ENCODE data around the gene NUTM2E. TPM values are rescaled to one million over a fixed set of nuclear protein-coding genes. Genes with fewer than 3 reads are reported as not detected.
"Not testable (repeated sequence)": the region's sequence is repeated elsewhere in the genome, so short reads cannot be mapped to it uniquely, and the experiment has no call there.

NUTM2E gene, protein sequence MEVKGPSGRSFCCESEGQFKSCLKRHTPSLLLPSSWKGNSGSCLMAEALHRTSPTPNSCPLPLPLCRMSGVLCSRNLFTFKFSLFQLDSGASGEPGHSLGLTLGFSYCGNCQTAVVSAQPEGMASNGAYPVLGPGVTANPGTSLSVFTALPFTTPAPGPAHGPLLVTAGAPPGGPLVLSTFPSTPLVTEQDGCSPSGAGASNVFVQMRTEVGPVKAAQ (N-terminal part only)
- under 1 TPM in 4 of 5 donors, not detected in 1; 0.19 to 0.52 (median 0.46) TPM for polyA plus RNA-seq (ENCODE audit: insufficient read depth in 1 of 5, insufficient read length in 5 of 5, low replicate concordance in 1 of 5)
- long read RNA-seq, donor 1: 0 reads
- long read RNA-seq, donor 2: 0 reads
- long read RNA-seq, donor 3: 0 reads
- long read RNA-seq, donor 4: 0 reads
- long read RNA-seq, donor 5: 0 reads
- long read RNA-seq, donor 6: 0 reads
- long read RNA-seq, donor 7: 0 reads
- long read RNA-seq, donor 8: 0 reads

DNA sequence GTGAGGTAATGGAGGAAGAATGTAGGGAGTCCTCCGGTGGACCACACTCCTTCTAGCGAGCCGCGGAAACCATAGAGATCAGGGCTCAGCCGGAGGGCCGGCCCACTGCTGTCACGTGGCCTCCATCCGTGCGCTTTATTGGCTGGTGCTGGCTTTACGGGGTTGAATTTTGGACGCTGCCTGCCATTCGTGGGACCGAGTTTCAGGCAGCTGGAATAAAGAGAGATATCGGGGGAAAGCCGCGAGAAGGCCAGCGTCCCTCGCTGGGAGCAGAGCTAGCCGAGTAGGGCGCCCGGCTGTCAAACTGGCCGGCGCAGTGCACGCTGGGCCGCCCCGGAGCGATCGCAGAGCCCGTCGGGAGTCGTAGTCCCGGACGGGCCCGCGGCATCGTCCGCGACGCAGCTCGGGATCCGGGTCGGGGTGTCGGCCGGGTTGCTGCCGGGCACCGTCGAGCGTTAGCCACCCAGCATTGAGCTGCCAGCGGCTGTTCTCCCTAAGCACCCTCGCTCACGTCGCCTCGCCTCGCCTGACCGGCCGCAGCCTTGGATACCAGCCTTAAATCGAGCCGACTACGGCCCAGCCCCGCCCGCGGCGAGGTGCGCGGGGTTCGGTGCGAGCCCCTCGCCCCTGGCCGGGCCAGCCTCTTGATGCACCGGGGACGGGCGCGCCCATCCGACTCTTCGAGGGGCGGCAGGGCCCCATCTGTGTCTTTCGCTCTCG lies at the start of gene NUTM2E:
Gene NUTM2E, plus strand, starts transcription at position 244 of the 720 bp plus-strand sequence. CDS start 15,002 bp downstream, outside the sequence.
- peak; percentile 79 to 84 for DNase-seq

DNA sequence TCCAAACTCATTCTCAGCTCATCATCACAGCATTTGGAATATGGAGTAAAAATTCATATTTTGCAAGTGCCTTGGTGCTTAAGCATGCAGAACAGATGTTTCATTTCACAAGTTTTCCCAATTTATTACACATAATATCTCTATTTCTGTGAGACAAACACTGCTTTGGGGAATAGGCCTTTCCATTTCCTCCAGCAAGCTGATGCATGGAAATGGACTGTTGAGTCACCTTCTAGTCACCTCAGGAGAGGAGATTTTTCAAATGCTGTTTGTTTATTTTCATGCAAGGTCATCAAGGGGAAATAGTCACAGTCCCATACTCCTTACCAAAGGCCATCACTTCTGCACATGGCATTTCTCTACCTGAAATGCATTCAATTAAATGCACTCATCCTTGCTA lies 48.5 kb upstream of the NUTM2E start:
- not testable (repeated sequence) for DNase-seq

DNA sequence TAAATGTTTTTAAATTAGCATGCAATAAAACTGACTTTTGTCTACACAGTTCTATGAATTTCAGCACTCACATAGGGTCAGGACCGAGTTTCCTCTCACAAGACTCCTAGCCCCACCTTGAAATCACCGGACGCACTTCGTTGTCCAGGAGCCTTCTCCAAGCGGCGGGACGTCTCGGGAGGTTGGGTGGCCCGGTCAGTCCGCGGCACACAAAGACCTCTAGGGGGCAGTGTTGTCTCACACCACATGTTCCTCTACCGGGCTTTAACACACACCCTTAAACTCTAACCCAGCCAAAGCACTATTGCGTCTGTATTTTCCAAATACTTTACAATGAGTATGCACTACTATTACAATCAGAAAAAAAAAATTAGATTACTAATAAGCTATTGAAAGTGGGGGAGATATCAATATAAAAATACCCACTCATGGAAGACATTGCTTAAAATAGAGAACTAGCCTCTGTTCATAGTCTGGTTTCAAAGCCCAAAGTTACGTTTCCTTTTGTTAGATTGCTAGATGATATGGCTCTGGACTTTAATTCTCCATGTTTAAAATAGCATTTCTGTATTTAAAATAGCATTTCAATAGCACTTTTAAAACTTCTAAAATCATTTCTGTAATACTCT lies 47.1 kb upstream of the NUTM2E start:
- DNase-seq: peak; percentile 38 to 53

DNA sequence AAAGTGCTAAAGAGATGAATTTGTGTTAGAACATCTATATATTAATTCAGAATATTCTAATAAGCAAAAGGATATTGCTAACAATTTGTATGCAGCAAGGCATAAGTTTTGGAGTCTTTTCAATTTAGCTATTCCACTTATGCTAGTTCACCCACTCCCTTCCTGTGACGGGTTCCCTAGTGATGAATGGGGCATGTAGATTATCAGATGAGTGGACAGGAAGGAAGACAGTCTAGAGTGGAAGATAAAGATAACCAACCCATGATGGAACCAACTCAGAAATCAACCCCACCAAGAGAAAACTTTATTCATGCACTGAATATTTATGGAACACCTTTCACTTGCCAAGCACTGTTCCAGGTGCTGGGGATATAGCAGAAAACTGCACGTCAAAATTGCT lies 46.5 kb upstream of the NUTM2E start:
- DNase-seq: not testable (repeated sequence)

DNA sequence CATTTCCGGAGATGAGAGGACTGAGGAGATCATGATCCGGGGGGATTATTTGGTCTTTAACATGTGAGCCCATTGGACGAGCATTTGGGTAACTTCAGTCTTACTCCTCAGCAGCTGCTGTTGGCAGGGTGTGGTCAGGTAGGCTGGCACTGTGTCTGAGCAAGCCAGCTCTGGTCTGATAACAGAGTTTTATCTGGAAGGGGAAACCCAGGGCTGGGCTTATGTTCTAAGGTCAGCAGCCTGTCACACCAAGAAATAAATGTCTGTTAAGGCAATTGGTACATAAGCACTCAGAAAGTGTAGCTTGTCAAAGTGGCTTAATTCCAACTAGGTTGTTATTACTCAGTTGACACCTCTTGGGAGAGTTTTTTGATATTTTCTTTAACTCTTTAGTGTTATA lies 45.0 kb upstream of the NUTM2E start:
- not testable (repeated sequence) for DNase-seq

DNA sequence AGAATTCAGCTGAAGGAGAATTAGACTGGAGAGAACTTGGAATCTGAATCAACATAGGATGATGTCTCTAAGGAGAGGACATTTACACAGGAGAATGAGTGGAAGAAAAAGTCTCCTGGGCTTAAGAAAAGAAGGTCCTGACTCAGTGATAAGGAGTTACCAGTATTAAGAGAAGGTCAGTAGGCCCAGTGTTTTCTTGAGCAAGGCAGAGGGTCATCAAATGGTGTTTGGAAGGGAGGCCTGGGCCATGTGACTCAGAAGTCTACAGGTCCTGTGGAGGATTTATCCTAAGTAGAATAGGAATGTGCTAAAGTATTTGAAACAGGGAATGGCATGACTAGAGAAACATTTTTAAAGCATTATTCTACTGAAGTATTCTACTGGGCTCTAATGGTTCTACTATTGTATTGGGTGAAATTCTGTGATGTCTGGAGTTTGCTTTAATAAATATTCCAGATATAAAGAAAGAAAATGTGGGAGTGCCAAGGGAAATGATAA lies 39.0 kb upstream of the NUTM2E start:
- DNase-seq: not testable (repeated sequence)

DNA sequence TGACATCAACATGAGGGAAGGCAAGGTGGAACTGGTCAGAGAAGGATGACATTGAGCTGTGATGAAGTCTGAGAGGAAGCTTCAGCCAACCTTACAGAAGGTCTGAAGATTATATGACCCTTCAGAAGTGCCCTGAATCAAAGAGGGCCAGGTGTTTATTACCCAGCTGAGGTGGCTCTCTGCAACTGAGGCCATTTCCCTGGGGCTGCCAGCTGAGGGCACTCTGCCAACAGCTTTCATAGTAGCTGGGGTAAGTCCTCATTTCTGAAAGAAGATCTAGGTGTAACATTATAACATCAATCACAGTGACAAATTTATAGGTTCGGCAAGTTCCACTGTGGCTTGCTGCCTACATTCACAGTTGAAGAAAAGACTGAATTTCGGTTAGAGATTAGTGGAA lies 37.2 kb upstream of the NUTM2E start:
- DNase-seq: not testable (repeated sequence)

DNA sequence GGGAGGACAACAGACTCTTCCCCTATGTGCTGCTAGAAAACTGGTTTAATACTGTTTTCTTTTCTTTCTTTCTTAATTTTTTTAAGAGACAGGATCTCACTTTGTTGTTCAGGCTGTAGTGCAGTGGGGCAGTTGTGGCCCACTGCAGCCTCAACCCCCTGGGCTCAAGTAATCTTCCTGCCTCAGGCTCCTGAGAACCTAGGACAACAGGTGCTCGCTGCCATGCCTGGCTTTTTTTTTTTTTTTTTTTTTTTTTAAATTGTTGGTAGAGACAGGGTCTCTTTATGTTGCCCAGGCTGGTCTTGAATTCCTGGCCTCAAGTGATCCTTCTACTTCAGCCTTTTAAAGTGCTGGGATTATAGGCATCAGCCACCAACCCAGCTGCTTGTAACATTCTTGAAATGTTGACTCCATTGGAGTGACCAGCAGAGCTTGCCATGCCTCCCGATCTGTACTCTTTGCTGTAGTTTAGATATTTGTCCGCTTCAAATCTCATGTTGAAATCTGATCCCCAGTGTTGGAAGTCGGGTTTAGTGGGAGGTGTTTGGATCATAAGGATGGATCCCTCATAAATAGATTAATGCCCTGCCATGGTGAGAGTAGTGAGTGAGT lies 34.5 kb upstream of the NUTM2E start:
- not testable (repeated sequence) for DNase-seq

DNA sequence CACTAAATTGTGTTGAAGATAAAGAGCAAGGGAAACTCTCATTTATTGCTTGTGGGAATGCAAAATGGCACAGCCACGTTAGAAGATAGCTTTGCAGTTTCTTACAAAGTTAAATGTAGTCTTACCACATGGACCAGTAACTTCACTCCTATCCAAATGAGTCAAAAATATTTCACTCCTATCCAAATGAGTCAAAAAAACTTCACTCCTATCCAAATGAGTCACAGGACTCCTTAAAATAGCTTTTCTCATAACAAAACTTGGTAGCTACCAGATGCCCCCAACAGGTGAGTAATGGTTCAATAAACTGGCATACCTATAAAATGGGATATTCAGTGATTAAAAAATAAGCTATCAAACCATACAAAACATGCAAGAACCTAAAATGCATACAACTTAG lies 27.2 kb upstream of the NUTM2E start:
- not testable (repeated sequence) for DNase-seq

DNA sequence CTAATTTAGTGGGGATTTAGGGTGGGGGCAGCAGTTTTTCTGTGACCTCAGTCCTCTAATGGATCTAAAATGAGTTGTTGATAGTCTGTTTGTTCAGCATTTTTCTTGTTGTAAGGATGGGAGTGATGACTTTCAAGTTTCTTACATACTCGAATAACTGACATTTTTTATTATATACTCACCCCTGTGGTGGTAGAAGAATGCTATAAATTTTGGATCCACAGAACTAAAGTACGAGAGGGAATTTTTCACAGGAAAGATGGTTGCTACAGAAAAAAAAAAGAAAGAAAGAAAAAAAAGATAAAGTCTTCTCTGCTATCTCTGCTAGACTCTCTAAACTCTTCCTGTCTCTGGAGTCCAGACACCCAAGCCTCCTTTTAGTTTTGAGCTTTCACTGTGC lies 20.7 kb upstream of the NUTM2E start:
- not testable (repeated sequence) for DNase-seq

DNA sequence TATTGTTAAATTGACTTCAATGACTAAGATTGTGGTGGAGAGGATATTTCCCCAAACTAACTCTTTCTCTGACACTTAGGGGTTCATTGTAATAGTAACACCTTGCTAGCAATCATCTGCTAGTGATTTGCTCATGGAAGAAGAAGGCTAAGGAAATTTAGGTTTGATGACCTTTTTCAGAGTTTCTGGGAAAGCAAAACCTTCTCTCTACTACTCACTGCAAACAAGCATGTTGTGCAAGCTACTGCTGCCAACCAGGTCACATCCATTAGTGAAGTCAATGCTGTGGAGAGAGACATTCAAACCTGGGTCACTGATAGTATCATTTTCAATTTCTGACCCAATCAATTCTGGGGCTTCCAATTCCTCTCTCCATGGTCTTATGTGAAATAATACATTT lies 14.6 kb upstream of the NUTM2E start:
- DNase-seq: not testable (repeated sequence)

DNA sequence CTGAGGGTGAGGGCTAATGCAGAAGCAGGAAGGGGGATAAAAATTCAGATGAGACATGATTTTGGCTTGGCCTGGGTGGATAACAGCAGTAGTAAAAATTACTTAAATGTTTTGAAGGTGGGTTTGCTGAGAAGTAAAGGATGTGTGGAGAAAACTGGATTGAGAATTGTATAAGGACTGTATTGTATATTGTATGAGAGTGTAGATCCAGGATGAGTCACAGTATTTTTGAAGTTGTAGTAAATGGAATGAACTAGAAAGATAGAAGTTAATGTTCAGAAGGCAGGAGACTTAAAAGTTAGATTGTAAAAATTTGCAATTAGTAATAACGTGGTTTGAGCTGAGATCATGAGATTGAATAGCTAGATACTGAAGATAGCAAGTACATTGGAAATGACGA lies 10.2 kb upstream of the NUTM2E start:
- not testable (repeated sequence) for DNase-seq

DNA sequence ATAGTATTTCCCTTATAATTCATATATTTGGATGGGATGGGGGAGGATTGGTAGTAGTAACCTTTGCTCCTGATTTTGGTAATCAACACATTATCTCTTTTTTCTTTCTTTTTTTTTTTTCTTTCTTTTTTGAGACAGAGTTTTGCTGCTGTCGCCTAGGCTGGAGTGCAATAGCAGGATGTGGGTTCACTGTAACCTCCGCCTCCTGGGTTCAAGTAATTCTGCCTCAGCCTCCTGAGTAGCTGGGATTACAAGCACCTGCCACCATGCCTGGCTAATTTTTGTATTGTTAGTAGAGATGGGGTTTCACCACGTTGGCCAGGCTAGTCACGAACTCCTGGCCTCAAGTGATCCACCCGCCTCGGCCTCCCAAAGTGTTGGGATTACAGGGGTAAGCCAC lies 3.2 kb upstream of the NUTM2E start:
- not testable (repeated sequence) for DNase-seq

DNA sequence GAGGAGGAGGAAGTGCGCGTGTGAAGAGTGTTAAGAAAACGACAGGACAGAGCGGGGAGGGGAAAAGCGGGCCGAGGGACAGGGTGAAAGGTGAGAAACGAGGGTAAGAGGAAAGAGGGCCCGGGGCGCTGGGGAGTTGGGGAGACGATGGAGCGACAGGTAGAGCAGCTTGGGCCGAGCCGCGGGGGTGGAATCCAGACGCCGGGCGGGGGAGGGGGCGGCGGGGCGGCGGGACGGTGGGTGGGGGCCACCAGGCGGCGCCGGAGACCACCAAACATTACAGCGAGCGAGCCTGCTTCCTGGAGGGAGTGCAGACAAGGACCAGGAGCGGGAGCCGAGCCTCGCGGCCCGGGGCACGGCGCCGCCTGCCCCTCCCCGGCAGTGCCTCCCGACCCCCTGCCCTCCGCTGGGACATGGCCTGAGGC lies 940 bp upstream of the NUTM2E start:
- DNase-seq: not testable (repeated sequence)

DNA sequence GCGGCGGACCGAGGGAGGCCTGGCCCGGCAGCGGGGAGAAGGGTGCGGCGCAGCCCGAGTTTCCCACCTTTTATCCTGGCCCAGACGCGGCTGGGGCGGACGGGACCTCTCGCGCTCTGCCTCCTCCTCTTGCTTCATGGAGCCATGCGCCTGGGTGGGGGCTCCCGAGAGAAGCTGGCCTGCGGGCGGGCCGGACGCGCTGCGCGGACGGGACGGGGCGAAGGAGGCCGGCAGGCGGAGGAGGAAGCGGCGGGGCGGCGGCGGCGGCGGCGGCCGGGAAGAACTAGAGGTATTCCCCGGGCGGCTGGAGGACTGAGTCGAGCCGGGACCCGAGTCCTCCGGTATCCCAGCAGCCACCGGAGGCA lies 426 bp upstream of the NUTM2E start:
- DNase-seq: peak in 1 of 2 donors; percentile 8

DNA sequence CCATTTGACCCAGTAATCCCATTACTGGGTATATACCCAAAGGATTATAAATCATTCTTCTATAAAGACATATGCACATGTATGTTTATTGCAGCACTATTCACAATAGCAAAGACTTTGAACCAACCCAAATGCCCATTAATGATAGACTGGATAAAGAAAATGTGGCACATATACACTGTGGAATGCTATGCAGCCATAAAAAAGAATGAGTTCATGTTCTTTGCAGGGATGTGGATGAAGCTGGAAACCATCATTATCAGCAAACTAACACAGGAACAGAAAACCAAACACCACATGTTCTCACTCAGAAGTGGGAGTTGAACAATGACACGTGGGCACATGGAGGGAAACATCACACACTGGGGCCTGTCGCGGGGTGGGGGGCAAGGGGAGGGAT lies 7.3 kb downstream of the NUTM2E start:
- not testable (repeated sequence) for DNase-seq

DNA sequence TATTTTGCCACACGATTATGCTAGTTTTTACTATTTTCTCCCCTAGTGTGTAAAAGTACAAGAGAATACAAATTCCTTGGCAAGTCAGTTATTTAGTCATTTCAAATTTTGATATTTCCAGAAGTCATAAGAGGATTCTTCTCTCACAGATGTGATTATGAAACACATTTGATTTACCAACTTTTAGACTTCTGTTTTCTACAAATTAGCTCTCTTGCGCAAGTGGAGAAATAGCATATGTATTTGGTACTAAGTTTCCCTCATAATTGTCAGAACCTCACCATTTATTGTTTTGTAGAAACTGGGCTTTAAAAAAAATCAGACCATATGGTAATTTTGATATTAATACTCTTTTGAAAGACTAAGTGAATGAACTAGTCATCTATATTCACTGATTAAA lies 9.4 kb downstream of the NUTM2E start:
- not testable (repeated sequence) for DNase-seq

DNA sequence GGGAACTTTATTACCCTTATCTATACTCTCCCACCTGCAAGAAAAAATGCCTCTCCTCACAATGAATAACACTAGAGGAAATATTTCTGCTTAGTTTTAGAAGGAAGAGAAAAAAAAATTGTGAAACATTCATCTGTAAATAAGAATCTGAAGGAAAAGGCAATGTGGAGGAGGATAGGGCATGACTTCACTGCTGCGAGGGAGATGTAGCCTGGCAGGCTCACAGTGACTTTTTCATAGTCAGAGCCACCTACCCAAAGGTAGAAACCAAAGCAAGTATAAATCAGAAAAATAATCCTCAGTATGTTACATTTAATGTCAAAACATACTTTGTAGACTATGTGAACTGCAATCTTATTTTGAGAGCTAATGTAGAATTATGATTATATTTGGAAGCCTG lies 10.4 kb downstream of the NUTM2E start:
- not testable (repeated sequence) for DNase-seq

DNA sequence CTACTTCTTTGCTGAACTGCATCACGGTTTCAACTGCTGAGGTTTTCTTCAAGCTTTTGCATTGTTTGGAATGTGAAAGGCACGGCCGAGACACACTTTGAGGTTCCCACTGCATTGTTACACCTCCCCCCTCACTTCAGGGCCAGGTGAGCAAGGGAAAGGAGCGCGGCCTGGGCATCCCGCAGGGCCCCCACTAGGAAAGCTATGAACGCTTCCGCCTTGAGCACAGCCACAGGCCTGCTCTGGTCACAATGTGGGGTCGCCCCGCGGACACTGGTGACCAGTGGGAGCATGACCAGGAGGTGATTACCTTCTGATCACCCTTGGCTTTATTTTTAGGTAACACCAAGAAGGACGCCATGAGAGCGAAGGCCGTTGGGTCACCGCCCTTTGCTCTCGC lies 11.9 kb downstream of the NUTM2E start:
- DNase-seq: not testable (repeated sequence)

DNA sequence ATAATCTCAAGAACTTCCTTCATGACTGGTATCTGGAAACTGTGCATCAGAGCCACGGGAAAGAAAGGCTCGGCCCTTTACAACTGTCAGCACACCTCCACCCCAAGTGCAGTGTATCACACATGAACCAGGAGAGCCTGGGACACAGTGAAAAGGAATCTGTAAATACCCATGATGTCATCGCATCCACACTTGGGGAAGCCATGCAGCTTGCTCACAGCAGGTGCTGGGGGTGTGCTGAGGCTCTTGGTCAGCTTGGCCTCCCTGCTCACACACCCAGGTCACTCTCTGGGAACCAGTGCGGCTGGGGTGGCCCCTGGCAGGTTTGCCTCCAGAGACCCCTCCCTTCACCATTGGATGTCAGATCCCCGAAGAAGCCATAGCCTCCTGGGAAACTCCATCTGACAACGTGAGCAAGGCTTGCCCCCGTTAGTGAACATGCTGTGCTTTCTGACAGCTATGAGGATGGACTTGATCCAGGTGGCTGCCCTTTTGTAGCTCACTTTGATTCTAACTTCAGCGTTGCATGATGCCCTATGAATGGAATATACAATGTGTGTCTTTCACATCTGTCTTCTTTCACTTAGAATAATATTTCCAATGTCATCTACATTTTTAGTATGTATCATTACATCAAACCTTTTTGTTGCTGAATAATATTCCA lies 26.8 kb downstream of the NUTM2E start:
- DNase-seq: not testable (repeated sequence)

DNA sequence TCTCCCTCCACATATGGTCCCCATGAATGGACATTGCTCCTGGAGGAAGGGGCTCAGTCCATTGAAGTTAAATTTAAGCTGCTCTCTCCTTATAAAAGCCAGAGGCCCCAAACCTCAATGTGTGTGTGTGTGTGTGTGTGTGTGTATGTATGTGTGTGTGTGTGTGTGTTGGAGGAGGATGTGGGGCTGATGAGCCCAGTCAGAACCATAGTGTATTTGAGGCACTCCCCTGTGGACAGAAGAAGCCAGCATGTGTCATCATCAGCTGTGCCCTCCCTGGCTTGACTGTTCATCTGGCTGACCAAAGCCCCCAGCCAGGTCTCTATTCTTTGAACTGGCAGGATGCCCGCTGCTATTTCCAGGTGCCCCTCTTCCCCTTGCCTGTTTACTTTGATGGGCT lies 35.7 kb downstream of the NUTM2E start:
- not testable (repeated sequence) for DNase-seq

All from right lung (tissue), 10 donors.